ENCODE measurements around the gene ZEB2. TPM values are rescaled to one million over a fixed set of nuclear protein-coding genes. Genes with fewer than 3 reads are reported as not detected.

The ZEB2 gene
- total and polyA plus RNA-seq, 9 donors = 55.3 to 250 (median 174) TPM

DNA sequence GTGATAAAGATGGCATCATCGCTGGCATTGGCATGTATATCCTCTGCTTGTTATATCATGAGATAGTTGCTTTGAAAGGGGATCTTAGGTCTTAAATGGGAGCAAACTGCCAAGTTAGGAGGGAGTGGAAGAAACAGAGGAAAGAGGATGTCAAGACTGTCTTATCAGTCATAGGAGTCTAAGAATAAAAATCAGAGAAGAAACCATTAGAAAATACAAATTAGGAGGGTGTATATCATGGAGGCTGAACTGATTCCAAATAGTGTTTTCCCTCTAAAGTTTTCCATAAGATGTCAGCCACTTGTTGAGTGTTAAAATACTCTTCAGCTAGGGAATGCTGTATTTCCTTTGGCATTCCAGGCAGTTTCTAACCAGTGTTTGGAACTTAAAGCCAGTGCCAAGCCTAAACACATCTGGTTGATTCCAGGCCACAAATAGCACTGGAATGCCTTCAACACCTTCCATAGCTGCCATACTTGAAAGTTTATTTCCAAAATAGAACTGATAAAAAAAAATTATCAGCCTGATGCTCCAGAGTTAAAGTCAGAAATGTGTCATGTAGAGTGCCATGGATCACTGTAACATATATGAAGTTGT is 129.4 kb downstream of the ZEB2 start:
- Histone ChIP-seq H3K4me1 (ENCODE audit: insufficient read depth) (no peaks in the 10 kb centered on the region), H3K36me3 (no peaks in the 10 kb centered on the region), H3K9me3 (no peaks in the 10 kb centered on the region), H3K27me3 (no peaks in the 10 kb centered on the region), H3K27ac (no peak overlapping the region), H3K4me3 (no peak overlapping the region)
- TF ChIP-seq, protein P1, sequence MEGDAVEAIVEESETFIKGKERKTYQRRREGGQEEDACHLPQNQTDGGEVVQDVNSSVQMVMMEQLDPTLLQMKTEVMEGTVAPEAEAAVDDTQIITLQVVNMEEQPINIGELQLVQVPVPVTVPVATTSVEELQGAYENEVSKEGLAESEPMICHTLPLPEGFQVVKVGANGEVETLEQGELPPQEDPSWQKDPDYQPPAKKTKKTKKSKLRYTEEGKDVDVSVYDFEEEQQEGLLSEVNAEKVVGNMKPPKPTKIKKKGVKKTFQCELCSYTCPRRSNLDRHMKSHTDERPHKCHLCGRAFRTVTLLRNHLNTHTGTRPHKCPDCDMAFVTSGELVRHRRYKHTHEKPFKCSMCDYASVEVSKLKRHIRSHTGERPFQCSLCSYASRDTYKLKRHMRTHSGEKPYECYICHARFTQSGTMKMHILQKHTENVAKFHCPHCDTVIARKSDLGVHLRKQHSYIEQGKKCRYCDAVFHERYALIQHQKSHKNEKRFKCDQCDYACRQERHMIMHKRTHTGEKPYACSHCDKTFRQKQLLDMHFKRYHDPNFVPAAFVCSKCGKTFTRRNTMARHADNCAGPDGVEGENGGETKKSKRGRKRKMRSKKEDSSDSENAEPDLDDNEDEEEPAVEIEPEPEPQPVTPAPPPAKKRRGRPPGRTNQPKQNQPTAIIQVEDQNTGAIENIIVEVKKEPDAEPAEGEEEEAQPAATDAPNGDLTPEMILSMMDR (IDR thresholded peaks at IDR 0.05) = no peak
- TF ChIP-seq EP300 (IDR thresholded peaks at IDR 0.05) (no peak), POLR2A (IDR thresholded peaks at IDR 0.05) (no peak)
- 81 to 98% (median 93%) methylated on average over 1 of the region's 1 CpG for WGBS, 3 donors
- intact Hi-C loops (cut with DNase I) = no loop called here
- DNase-seq = no peak

DNA sequence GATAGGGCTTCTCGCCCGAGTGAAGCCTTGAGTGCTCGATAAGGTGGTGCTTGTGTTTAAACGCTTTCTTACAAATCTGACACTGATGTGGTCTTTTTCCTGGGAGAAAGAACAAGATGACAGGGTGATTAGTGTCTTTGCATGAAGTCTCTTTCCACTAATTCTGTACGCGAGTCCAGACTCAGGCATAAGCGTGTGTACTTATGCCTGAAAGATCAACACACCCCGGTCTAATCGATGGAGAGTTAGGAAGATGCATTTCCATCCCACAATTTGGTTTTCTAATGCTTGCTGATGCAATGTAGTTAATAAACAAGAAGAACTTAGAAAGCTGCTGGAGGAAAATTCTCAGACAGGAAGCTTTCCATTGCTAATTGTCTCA is 130.0 kb downstream of the ZEB2 start:
- H3K4me1 ChIP-seq (ENCODE audit: insufficient read depth) = no peaks in the 10 kb centered on the region
- intact Hi-C loops (cut with DNase I) = no loop called here
- 92 to 95% (median 93%) methylated on average over 9 of the region's 9 CpGs for WGBS, 3 donors
- H3K36me3 ChIP-seq = no peaks in the 10 kb centered on the region
- no peaks in the 10 kb centered on the region for H3K9me3 ChIP-seq
- no peaks in the 10 kb centered on the region for H3K27me3 ChIP-seq
- H3K4me3 ChIP-seq = no peak overlapping the region
- no peak overlapping the region for H3K27ac ChIP-seq
- TF ChIP-seq EP300 (IDR thresholded peaks at IDR 0.05) = no peak
- no peak for TF ChIP-seq POLR2A (IDR thresholded peaks at IDR 0.05)
- TF ChIP-seq, protein P1 (IDR thresholded peaks at IDR 0.05) = no peak
- DNase-seq = no peak

DNA sequence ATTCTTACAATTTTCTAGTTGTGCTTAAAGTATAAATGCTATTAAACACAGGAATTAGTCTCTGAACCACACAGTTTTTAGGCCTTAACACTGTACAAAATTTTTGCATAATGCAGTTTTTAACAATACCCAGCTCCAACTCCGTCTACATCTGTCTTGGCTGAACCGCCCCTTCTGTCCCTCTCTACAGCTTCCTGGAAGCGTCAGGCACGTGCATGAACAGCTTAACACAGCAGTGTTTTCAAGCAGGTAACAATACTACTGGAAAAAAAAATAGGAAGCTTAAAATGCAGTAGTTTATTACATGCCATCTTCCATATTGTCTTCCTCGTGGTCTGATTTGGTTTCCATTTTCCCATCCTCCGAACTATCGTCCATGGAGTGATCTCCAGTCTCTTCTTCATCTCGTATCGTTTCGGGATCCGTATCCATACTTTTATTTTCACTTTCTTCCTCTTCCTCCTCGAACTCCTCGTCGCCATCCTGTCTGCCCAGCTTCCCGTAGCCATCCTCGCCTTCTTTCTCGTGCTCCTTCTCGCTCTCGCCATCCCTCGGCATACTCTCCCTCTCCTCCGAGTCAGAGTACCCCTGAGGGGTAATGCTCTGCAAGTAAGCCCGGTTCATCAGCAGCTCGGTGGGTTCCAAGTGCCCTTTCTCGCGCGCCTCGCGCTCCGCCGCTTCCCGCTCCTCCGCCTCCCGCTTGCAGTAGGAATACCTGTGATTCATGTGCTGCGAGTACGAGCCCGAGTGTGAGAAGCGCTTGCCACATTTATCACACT is 130.6 kb downstream of the ZEB2 start:
- intact Hi-C loops (cut with DNase I) = no loop called here
- Histone ChIP-seq H3K9me3 (no peaks in the 10 kb centered on the region), H3K36me3 (no peaks in the 10 kb centered on the region), H3K4me1 (ENCODE audit: insufficient read depth) (no peaks in the 10 kb centered on the region), H3K27me3 (no peaks in the 10 kb centered on the region), H3K4me3 (no peak overlapping the region), H3K27ac (no peak overlapping the region)
- TF ChIP-seq EP300 (IDR thresholded peaks at IDR 0.05) = no peak
- TF ChIP-seq, protein P1 (IDR thresholded peaks at IDR 0.05) = no peak
- TF ChIP-seq POLR2A (IDR thresholded peaks at IDR 0.05) = no peak
- DNase-seq = no peak
- WGBS, 3 donors = 89 to 93% (median 91%) methylated on average over 37 of the region's 37 CpGs

DNA sequence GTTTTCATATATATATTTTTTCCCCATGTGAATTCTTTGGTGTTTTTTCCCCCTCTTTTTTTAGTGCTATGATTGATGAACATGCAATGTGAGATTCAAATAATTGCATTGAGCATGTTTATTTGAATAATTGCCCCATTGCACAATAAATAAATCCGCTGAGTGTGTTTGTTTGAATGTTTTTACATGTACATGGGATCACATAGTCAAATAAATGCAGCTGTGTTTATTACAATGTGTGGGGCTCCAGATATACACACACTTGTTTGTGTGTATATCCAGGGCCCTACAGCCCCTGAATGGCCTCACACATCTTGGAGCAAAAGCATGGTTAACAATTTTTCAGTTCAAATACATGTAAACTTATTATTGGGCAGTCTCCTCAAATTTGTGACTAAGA is 134.5 kb downstream of the ZEB2 start:
- intact Hi-C loops (cut with DNase I) = no loop called here

More for the DNA sequence above, 134.5 kb downstream of the ZEB2 start:
- Histone ChIP-seq H3K27ac (no peak overlapping the region), H3K9me3 (no peaks in the 10 kb centered on the region), H3K4me3 (no peak overlapping the region), H3K27me3 (no peaks in the 10 kb centered on the region), H3K4me1 (ENCODE audit: insufficient read depth) (peaks cover 3% of the 10 kb centered on the region), H3K36me3 (no peaks in the 10 kb centered on the region)
- DNase-seq = no peak
- 83 to 98% (median 93%) methylated on average over 1 of the region's 1 CpG for WGBS, 3 donors
- TF ChIP-seq EP300 (IDR thresholded peaks at IDR 0.05) (no peak), POLR2A (IDR thresholded peaks at IDR 0.05) (no peak)
- TF ChIP-seq, protein P1 (IDR thresholded peaks at IDR 0.05) = no peak

All from ovary (tissue), 9 donors.